Osteoblast (primary cell): ENCODE results near the gene CAPSL. TPM values are rescaled to one million over a fixed set of nuclear protein-coding genes. Genes with fewer than 3 reads are reported as not detected.

Experiments
- DNase-seq: peaks from one replicate; pipeline ENCODE4 v3.0.0; 2011; ENCODE audit warnings: low spot score, mixed read lengths; ENCODE audit not compliant: insufficient read length; ENCODE audit errors: missing footprints
- H2AFZ ChIP-seq: 2 replicates; pipeline ENCODE4 v1.6.0; 2011; ENCODE audit warnings: mild to moderate bottlenecking, low read length
- H3K27ac ChIP-seq: 2 replicates; pipeline ENCODE4 v1.5.1; 2011; ENCODE audit warnings: mild to moderate bottlenecking, low read depth, low read length, moderate library complexity
- H3K27me3 ChIP-seq: 2 replicates; pipeline ENCODE4 v1.6.0; 2012; ENCODE audit warnings: mild to moderate bottlenecking, control low read depth, inconsistent platforms, low read length, moderate library complexity; ENCODE audit not compliant: insufficient read depth
- H3K36me3 ChIP-seq: 2 replicates; pipeline ENCODE4 v1.5.1; 2011; ENCODE audit warnings: mild to moderate bottlenecking, low read length, control low read depth, moderate library complexity; ENCODE audit not compliant: insufficient read depth
- H3K4me1 ChIP-seq: 2 replicates; pipeline ENCODE4 v1.5.1; 2011; ENCODE audit warnings: mild to moderate bottlenecking, low read length, control low read depth, moderate library complexity; ENCODE audit not compliant: insufficient read depth
- H3K4me2 ChIP-seq: 2 replicates; pipeline ENCODE4 v1.6.0; 2011; ENCODE audit warnings: mild to moderate bottlenecking, low read length; ENCODE audit not compliant: insufficient read depth
- H3K4me3 ChIP-seq: fragments of 200-600 bp; sonication (generic); 3 replicates; pipeline ENCODE4 v1.5.1; 2012; ENCODE audit warnings: mild to moderate bottlenecking, low read length, inconsistent platforms; ENCODE audit not compliant: insufficient read depth
- H3K79me2 ChIP-seq: 2 replicates; pipeline ENCODE4 v1.6.0; 2012; ENCODE audit warnings: mild to moderate bottlenecking, low read length, control low read depth, inconsistent platforms; ENCODE audit not compliant: insufficient read depth
- H3K9me3 ChIP-seq: 2 replicates; pipeline ENCODE4 v1.5.1; 2011; ENCODE audit warnings: low read depth, low read length, control low read depth
- H4K20me1 ChIP-seq: 2 replicates; pipeline ENCODE4 v1.6.0; 2012; ENCODE audit warnings: mild to moderate bottlenecking, low read length, control low read depth; ENCODE audit not compliant: insufficient read depth
- CTCF ChIP-seq: IDR thresholded peaks from 2 replicates; pipeline ENCODE4 v1.5.1; 2011; ENCODE audit warnings: mild to moderate bottlenecking, low read depth, low read length, moderate library complexity; ENCODE audit errors: extremely low read depth
- total RNA-seq: library from RNA; depleted of rRNA; stranded (reverse); fragments of >200 nt; gene quantifications from 2 replicates; pipeline ENCODE4 v1.2.3, GENCODE V29; 2012

CAPSL gene
- total RNA-seq, 1 donor: not detected

- H3K36me3 ChIP-seq: peaks cover 6% of the 10 kb centered on the region
- H3K9me3 ChIP-seq: no peaks in the 10 kb centered on the region
- H3K27ac ChIP-seq: no peak overlapping the region
- no peaks in the 10 kb centered on the region for H4K20me1 ChIP-seq
- no peak overlapping the region for H2AFZ ChIP-seq
- H3K27me3 ChIP-seq: no peaks in the 10 kb centered on the region
- no peak for DNase-seq
- H3K4me1 ChIP-seq: no peaks in the 10 kb centered on the region
- no peaks in the 10 kb centered on the region for H3K79me2 ChIP-seq
- H3K4me3 ChIP-seq: no peak overlapping the region
- TF ChIP-seq CTCF: no peak
- no peak overlapping the region for H3K4me2 ChIP-seq
Measured at GRCh38 chr5:35878079-35878478, 60.3 kb downstream of the CAPSL start.

DNA sequence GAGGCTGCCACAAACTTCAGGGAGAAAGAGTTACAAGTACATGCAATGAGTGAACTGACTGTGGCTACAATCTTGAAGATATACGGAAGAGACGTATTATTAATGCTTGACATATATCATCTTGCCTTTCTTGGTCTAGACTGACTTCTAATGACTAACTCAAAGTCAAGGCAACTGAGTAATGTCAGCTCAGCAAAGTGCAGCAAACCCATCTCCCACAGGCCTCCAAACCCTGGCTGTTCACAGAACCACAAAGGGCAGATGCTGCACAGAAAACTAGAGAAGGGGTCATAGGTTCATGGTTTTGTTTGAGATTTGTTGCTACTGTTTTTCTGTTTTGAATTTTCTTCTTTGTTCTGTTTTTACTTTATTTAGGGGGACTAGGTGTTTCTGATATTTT, 60.8 kb downstream of the CAPSL start:
- H4K20me1 ChIP-seq: no peaks in the 10 kb centered on the region
- no peaks in the 10 kb centered on the region for H3K79me2 ChIP-seq
- no peak overlapping the region for H3K4me2 ChIP-seq
- H2AFZ ChIP-seq: no peak overlapping the region
- no peak overlapping the region for H3K4me3 ChIP-seq
- H3K36me3 ChIP-seq: peaks cover 6% of the 10 kb centered on the region
- H3K27me3 ChIP-seq: no peaks in the 10 kb centered on the region
- no peaks in the 10 kb centered on the region for H3K4me1 ChIP-seq
- no peak for TF ChIP-seq CTCF
- DNase-seq: no peak
- H3K27ac ChIP-seq: no peak overlapping the region
- H3K9me3 ChIP-seq: no peaks in the 10 kb centered on the region

GRCh38 chr5:35876922-35877321, 61.5 kb downstream of the CAPSL start:
- H3K9me3 ChIP-seq: no peaks in the 10 kb centered on the region
- no peaks in the 10 kb centered on the region for H4K20me1 ChIP-seq
- no peak overlapping the region for H2AFZ ChIP-seq
- no peaks in the 10 kb centered on the region for H3K4me1 ChIP-seq
- TF ChIP-seq CTCF: no peak
- peaks cover 6% of the 10 kb centered on the region for H3K36me3 ChIP-seq
- H3K4me2 ChIP-seq: no peak overlapping the region
- no peak overlapping the region for H3K4me3 ChIP-seq
- H3K27me3 ChIP-seq: no peaks in the 10 kb centered on the region
- no peak overlapping the region for H3K27ac ChIP-seq
- no peaks in the 10 kb centered on the region for H3K79me2 ChIP-seq
- DNase-seq: no peak

DNA sequence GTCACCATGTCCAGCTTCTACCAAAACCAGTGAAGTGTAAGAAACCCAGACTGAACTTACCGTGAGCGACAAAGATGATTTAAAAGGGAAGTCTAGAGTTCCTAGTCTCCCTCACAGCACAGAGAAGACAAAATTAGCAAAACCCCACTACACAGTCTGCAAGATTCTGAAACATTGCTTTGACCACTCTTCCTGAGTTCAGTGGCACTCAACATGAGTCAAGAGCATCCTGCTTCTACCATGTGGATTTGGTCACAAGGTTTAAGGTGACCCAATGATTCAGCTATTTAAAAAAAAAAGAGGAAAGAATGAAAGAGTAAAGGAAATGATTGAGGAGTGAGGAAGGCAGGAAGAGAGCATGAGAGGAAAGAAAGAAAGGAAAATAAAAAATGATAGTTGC, 62.0 kb downstream of the CAPSL start:
- H3K4me3 ChIP-seq: no peak overlapping the region
- no peak overlapping the region for H2AFZ ChIP-seq
- H3K4me2 ChIP-seq: no peak overlapping the region
- no peaks in the 10 kb centered on the region for H3K79me2 ChIP-seq
- no peak for TF ChIP-seq CTCF
- H3K27ac ChIP-seq: no peak overlapping the region
- H3K27me3 ChIP-seq: no peaks in the 10 kb centered on the region
- H3K9me3 ChIP-seq: no peaks in the 10 kb centered on the region
- DNase-seq: no peak
- no peaks in the 10 kb centered on the region for H3K4me1 ChIP-seq
- peaks cover 6% of the 10 kb centered on the region for H3K36me3 ChIP-seq
- H4K20me1 ChIP-seq: no peaks in the 10 kb centered on the region
